ENCODE data around the gene SERPINE1.

The SERPINE1 gene

DNA sequence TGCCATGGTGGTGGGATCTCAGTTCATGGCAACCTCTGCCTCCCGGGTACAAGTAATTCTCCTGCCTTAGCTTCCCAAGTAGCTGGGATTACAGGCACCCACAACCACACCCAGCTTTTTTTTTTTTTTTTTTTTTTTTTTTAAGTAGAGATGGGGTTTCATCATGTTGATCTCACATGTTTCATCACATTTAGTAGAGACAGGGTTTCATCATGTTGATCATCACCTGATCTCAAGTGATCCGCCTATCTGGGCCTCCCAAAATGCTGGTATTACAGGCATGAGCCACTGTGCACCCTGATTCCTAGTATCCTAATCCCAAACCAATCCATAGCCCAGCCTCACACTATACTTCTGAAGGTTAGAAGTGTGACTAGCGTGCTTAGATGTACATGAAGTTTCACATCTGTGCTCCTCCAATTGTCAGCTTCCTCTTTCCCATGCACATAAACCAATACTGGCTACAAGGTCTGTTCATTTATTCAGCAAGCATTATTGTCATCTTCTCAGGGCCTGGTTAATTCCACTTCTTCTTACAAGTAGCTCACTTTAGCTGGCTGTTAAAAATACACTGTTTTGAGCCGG is 60.0 kb downstream of the SERPINE1 start:
- no peaks in the 10 kb centered on the region for H3K9me2 ChIP-seq (replicated peaks; ENCODE audit: insufficient read depth, low read length)
- DNase-seq, result no peak
- no peak overlapping the region for H3K9ac ChIP-seq (ENCODE audit: low read length)
- H4K20me1 ChIP-seq (ENCODE audit: insufficient read depth, low read length), result no peaks in the 10 kb centered on the region
- no peaks in the 10 kb centered on the region for H3K36me3 ChIP-seq (replicated peaks; ENCODE audit: insufficient read depth, low read length)
- no peaks in the 10 kb centered on the region for H3K79me2 ChIP-seq (ENCODE audit: low read length)
- no peaks in the 10 kb centered on the region for H3F3A ChIP-seq (ENCODE audit: insufficient read depth, low read length)
- peaks cover 72% of the 10 kb centered on the region for H3K27me3 ChIP-seq (replicated peaks; ENCODE audit: insufficient read depth, low read length)
- no peak overlapping the region for H3K27ac ChIP-seq (ENCODE audit: low read length)
- TF ChIP-seq, protein P1, sequence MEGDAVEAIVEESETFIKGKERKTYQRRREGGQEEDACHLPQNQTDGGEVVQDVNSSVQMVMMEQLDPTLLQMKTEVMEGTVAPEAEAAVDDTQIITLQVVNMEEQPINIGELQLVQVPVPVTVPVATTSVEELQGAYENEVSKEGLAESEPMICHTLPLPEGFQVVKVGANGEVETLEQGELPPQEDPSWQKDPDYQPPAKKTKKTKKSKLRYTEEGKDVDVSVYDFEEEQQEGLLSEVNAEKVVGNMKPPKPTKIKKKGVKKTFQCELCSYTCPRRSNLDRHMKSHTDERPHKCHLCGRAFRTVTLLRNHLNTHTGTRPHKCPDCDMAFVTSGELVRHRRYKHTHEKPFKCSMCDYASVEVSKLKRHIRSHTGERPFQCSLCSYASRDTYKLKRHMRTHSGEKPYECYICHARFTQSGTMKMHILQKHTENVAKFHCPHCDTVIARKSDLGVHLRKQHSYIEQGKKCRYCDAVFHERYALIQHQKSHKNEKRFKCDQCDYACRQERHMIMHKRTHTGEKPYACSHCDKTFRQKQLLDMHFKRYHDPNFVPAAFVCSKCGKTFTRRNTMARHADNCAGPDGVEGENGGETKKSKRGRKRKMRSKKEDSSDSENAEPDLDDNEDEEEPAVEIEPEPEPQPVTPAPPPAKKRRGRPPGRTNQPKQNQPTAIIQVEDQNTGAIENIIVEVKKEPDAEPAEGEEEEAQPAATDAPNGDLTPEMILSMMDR (IDR thresholded peaks at IDR 0.05; ENCODE audit: low read length), result no peak
- no peak for TF ChIP-seq EZH2phosphoT487 (IDR thresholded peaks at IDR 0.05; ENCODE audit: low read length)
- no peak overlapping the region for H3K4me3 ChIP-seq (ENCODE audit: low read length)
- no peak overlapping the region for H3K4me2 ChIP-seq (ENCODE audit: low read depth, low read length)
- no peak overlapping the region for H2AFZ ChIP-seq (ENCODE audit: low read length)
- H3K4me1 ChIP-seq (ENCODE audit: low read length), result 0 out of 2 replicates have a peak, but pooled peaks cover 3% of the 10 kb centered on the region
- H3K9me3 ChIP-seq (replicated peaks; ENCODE audit: insufficient read depth, low read length), result no peaks in the 10 kb centered on the region
